ENCODE data around the gene ZNF708.
"Not testable (repeated sequence)": the region's sequence is repeated elsewhere in the genome, so short reads cannot be mapped to it uniquely, and the experiment has no call there.

Gene ZNF708

DNA sequence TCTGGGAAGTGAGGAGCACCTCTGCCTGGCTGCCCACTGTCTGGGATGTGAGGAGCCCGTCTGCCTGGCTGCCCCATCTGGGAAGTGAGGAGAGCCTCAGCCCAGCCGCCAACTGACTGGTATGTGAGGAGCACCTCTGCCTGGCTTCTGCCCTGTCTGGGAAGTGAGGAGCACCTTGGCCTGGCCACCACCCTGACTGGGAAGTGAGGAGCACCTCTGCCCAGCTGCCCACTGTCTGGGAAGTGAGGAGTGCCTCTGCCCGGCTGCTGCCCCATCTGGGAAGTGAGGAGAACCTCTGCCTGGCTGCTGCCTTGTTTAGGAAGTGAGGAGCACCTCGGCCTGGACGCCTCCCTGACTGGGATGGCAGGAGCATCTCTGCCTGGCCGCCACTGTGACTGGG is 64.8 kb downstream of the ZNF708 start:
- Histone ChIP-seq H3K9ac (ENCODE audit: low read length in 5 of 5) (no peak overlapping the region), H3K4me1 (ENCODE audit: control insufficient read depth in 5 of 5, insufficient read depth in 5 of 5, low read length in 5 of 5) (no peaks in the 10 kb centered on the region), H3K27ac (ENCODE audit: low read depth, low read length) (no peak overlapping the region)

GRCh38 chr19:21260848-21261381 is 68.3 kb downstream of the ZNF708 start:
- not testable (repeated sequence) for H3K36me3 ChIP-seq (ENCODE audit: control insufficient read depth in 5 of 5, insufficient read depth in 5 of 5, low read length in 5 of 5); H3K4me3 ChIP-seq (ENCODE audit: low read depth in 1 of 5, low read length in 5 of 5); H3K4me1 ChIP-seq (ENCODE audit: control insufficient read depth in 5 of 5, insufficient read depth in 5 of 5, low read length in 5 of 5); H3K27ac ChIP-seq (ENCODE audit: low read depth, low read length); H3K27me3 ChIP-seq (ENCODE audit: control insufficient read depth in 5 of 5, insufficient read depth in 4 of 5, low read length in 5 of 5); H3K9ac ChIP-seq (ENCODE audit: low read length in 5 of 5)
- peaks cover 0 to 23% (median 21%) of the 10 kb centered on the region in 5 donors for H3K9me3 ChIP-seq (ENCODE audit: control insufficient read depth in 5 of 5, low read length in 5 of 5)

More for the DNA sequence above, 64.8 kb downstream of the ZNF708 start:
- Histone ChIP-seq H3K4me3 (ENCODE audit: low read depth in 1 of 5, low read length in 5 of 5) (no peak overlapping the region), H3K36me3 (ENCODE audit: control insufficient read depth in 5 of 5, insufficient read depth in 5 of 5, low read length in 5 of 5) (no peaks in the 10 kb centered on the region), H3K9me3 (ENCODE audit: control insufficient read depth in 5 of 5, low read length in 5 of 5) (peaks cover 0 to 30% (median 19%) of the 10 kb centered on the region in 5 donors), H3K27me3 (ENCODE audit: control insufficient read depth in 5 of 5, insufficient read depth in 4 of 5, low read length in 5 of 5) (no peaks in the 10 kb centered on the region)

GRCh38 chr19:21260164-21260847 is 68.9 kb downstream of the ZNF708 start:
- H3K9me3 ChIP-seq (ENCODE audit: control insufficient read depth in 5 of 5, low read length in 5 of 5), result peaks cover 0 to 23% (median 18%) of the 10 kb centered on the region in 5 donors

DNA sequence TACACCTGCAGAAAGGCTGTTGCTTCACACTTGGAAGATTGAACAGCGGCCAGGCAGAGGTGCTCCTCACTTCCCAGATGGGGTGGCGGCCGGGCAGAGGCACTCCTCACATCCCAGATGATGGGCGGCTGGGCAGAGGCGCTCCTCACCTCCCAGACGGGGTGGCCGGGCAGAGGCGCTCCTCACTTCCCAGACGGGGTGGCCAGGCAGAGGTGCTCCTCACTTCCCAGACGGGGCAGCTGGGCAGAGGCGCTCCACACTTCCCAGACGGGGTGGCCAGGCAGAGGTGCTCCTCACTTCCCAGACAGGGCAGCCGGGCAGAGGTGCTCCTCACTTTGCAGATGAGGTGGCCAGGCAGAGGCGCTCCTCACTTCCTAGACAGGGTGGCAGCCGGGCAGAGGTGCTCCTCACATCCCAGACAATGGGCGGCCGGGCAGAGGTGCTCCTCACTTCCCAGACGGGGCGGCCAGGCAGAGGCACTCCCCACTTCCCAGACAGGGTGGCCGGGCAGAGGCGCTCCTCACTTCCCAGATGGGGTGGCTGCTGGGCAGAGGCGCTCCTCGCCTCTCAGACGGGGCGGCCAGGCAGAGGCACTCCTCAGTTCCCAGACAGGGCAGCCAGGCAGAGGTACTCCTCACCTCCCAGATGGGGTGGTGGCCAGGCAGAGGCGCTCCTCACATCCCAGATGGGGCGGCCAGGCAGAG is 69.6 kb downstream of the ZNF708 start:
- peaks cover 0 to 17% (median 13%) of the 10 kb centered on the region in 5 donors for H3K9me3 ChIP-seq (ENCODE audit: control insufficient read depth in 5 of 5, low read length in 5 of 5)
- not testable (repeated sequence) for H3K4me1 ChIP-seq (ENCODE audit: control insufficient read depth in 5 of 5, insufficient read depth in 5 of 5, low read length in 5 of 5); H3K36me3 ChIP-seq (ENCODE audit: control insufficient read depth in 5 of 5, insufficient read depth in 5 of 5, low read length in 5 of 5); H3K4me3 ChIP-seq (ENCODE audit: low read depth in 1 of 5, low read length in 5 of 5); H3K27ac ChIP-seq (ENCODE audit: low read depth, low read length); H3K9ac ChIP-seq (ENCODE audit: low read length in 5 of 5); H3K27me3 ChIP-seq (ENCODE audit: control insufficient read depth in 5 of 5, insufficient read depth in 4 of 5, low read length in 5 of 5)

More at GRCh38 chr19:21260164-21260847, 68.9 kb downstream of the ZNF708 start:
- Histone ChIP-seq H3K27me3 (ENCODE audit: control insufficient read depth in 5 of 5, insufficient read depth in 4 of 5, low read length in 5 of 5) (no peaks in the 10 kb centered on the region), H3K4me3 (ENCODE audit: low read depth in 1 of 5, low read length in 5 of 5) (no peak overlapping the region), H3K27ac (ENCODE audit: low read depth, low read length) (no peak overlapping the region), H3K36me3 (ENCODE audit: control insufficient read depth in 5 of 5, insufficient read depth in 5 of 5, low read length in 5 of 5) (no peaks in the 10 kb centered on the region), H3K4me1 (ENCODE audit: control insufficient read depth in 5 of 5, insufficient read depth in 5 of 5, low read length in 5 of 5) (no peaks in the 10 kb centered on the region), H3K9ac (ENCODE audit: low read length in 5 of 5) (no peak overlapping the region)

DNA sequence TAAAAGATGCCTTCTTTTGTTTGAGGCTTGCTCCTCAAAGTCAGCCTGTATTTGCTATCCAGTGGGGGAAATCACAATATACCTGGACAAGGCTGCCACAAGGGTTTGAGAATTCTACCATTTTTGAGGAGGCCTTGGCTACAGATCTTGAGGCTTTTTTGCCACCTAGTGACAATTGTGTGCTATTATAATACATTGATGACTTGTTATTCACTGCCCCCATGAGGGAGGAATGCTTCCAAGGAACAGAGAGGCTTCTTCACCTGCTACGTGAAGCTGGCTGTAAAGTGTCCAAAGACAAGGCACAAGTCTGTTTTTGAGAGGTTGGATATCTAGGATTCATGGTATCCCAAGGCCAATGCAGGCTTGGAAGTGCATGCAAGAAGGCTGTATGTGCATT is 72.5 kb downstream of the ZNF708 start:
- Histone ChIP-seq H3K27ac (ENCODE audit: low read depth, low read length) (no peak overlapping the region), H3K4me3 (ENCODE audit: low read depth in 1 of 5, low read length in 5 of 5) (no peak overlapping the region), H3K9ac (ENCODE audit: low read length in 5 of 5) (no peak overlapping the region), H3K4me1 (ENCODE audit: control insufficient read depth in 5 of 5, insufficient read depth in 5 of 5, low read length in 5 of 5) (no peaks in the 10 kb centered on the region), H3K36me3 (ENCODE audit: control insufficient read depth in 5 of 5, insufficient read depth in 5 of 5, low read length in 5 of 5) (no peaks in the 10 kb centered on the region), H3K27me3 (ENCODE audit: control insufficient read depth in 5 of 5, insufficient read depth in 4 of 5, low read length in 5 of 5) (no peaks in the 10 kb centered on the region), H3K9me3 (ENCODE audit: control insufficient read depth in 5 of 5, low read length in 5 of 5) (peaks cover 0 to 10% (median 9%) of the 10 kb centered on the region in 5 donors)

All from subcutaneous abdominal adipose tissue (tissue), 5 donors.